K562 (cell line): Measurements from ENCODE around the gene HIP1R. TPM values are rescaled to one million over a fixed set of nuclear protein-coding genes. Genes with fewer than 3 reads are reported as not detected.

Source experiments
- ATAC-seq: fragments of 200-7000 bp; cut with Tn5 transposase; 3 replicates; pipeline ENCODE4 v1.9.1; 2020; ENCODE audit warnings: moderate library complexity
- BruUV-seq: library from RNA; stranded (reverse); fragments of 400-500 nt; replicated peaks from 2 replicates; lab custom pipeline; 2021; lab: Mats Ljungman, UMichigan
- CTCF ChIA-PET: fragments of 300-600 bp; formaldehyde crosslinking; extraction: SDS; loops from one replicate; lab custom pipeline; 2021; ENCODE audit warnings: low intra/inter-chr PET ratio; lab: Yijun Ruan, JAX
- POLR2A ChIA-PET: fragments of 300-600, 350-650 bp; sonication (Branson Sonifier 250); formaldehyde crosslinking; extraction: SDS; loops from one replicate; lab custom pipeline; 2021; ENCODE audit warnings: antibody characterized with exemption, inconsistent platforms; lab: Yijun Ruan, JAX
- DNase-seq, 4 experiments: peaks; one replicate each; pipeline versions ENCODE4 v3.0.0 to v3.0.0-alpha.2; 2011 to 2018; ENCODE audit warnings: low spot score in 3 of 4, mixed read lengths in 3 of 4; ENCODE audit errors: extremely low read depth in 1 of 4
- FAIRE-seq: peaks from 2 replicates; lab custom pipeline; 2011; peaks lifted over from hg19 to GRCh38; lab: Jason Lieb, UNC
- H2AFZ ChIP-seq: 2 replicates; pipeline ENCODE4 v1.6.0; 2011; ENCODE audit warnings: low read depth, low read length, control low read depth, inconsistent platforms
- H3K27ac ChIP-seq: fragments of 200-600 bp; 3 replicates; pipeline ENCODE4 v1.8.0; 2011; ENCODE audit warnings: low read depth, mild to moderate bottlenecking, control low read depth, inconsistent platforms, low read length, moderate library complexity, mixed read lengths; ENCODE audit errors: extremely low read depth
- H3K27me3 ChIP-seq, 2 experiments: fragments of 300-600 bp in 1 of 2; 2 replicates in 1 of 2; 3 replicates in 1 of 2; pipeline versions ENCODE4 v1.6.0 to v1.8.0; 2011; ENCODE audit warnings: inconsistent platforms in 2 of 2, low read length in 2 of 2, mild to moderate bottlenecking in 1 of 2, mixed read lengths in 1 of 2, moderate library complexity in 1 of 2; ENCODE audit not compliant: control insufficient read depth in 2 of 2, insufficient read depth in 2 of 2
- H3K36me3 ChIP-seq: fragments of 300-600 bp; 3 replicates; pipeline ENCODE4 v1.8.0; 2011; ENCODE audit warnings: mild to moderate bottlenecking, low read length, inconsistent platforms; ENCODE audit not compliant: control insufficient read depth, insufficient read depth
- H3K4me1 ChIP-seq, 2 experiments: fragments of 200-600 bp in 1 of 2; replicated peaks in 1 of 2; 2 replicates in 1 of 2; 3 replicates in 1 of 2; pipeline versions ENCODE4 v1.5.1 to v1.8.0; 2011; ENCODE audit warnings: inconsistent platforms in 2 of 2, low read length in 2 of 2, mild to moderate bottlenecking in 1 of 2, mixed read lengths in 1 of 2, moderate library complexity in 1 of 2; ENCODE audit not compliant: control insufficient read depth in 2 of 2, insufficient read depth in 2 of 2
- H3K4me2 ChIP-seq: 2 replicates; pipeline ENCODE4 v1.6.1; 2011; ENCODE audit warnings: low read length, control low read depth, inconsistent platforms, mixed read lengths; ENCODE audit not compliant: insufficient read depth
- H3K4me3 ChIP-seq: fragments of 200-600 bp; sonication (generic), shearing (Covaris generic); 2 replicates; pipeline ENCODE4 v1.5.1; 2016; ENCODE audit warnings: control low read depth, inconsistent platforms
- H3K79me2 ChIP-seq: fragments of 200-600 bp; 3 replicates; pipeline ENCODE4 v1.8.0; 2011; ENCODE audit warnings: low read length, inconsistent platforms; ENCODE audit not compliant: control insufficient read depth, insufficient read depth
- H3K9ac ChIP-seq, 2 experiments: 2 replicates each; pipeline versions ENCODE4 v1.6.0 to v1.6.1; 2011; ENCODE audit warnings: low read depth in 2 of 2, low read length in 2 of 2, control low read depth in 1 of 2, inconsistent platforms in 1 of 2, mild to moderate bottlenecking in 1 of 2, mixed read lengths in 1 of 2; ENCODE audit not compliant: insufficient read depth in 1 of 2
- H3K9me1 ChIP-seq: one replicate; pipeline ENCODE4 v1.6.0; 2011; ENCODE audit warnings: inconsistent platforms, mild to moderate bottlenecking, low read length, moderate library complexity; ENCODE audit not compliant: control insufficient read depth, insufficient read depth
- H3K9me3 ChIP-seq: replicated peaks from 2 replicates; pipeline ENCODE4 v1.5.1; 2011; ENCODE audit warnings: low read depth, low read length, inconsistent platforms; ENCODE audit not compliant: control insufficient read depth, insufficient read depth
- H4K20me1 ChIP-seq: replicated peaks from 2 replicates; pipeline ENCODE4 v1.6.1; 2011; ENCODE audit warnings: low read length, inconsistent platforms, mixed read lengths; ENCODE audit not compliant: control insufficient read depth, insufficient read depth
- CXXC5 ChIP-seq: fragments of 250-450 bp; sonication (Bioruptor Pico); IDR thresholded peaks from 2 replicates; pipeline ENCODE4 v1.8.0; 2022; ENCODE audit warnings: inconsistent platforms, mild to moderate bottlenecking, moderate library complexity
- GABPA ChIP-seq: fragments of 200-800 bp; sonication (Bioruptor generic); conservative IDR thresholded peaks from 2 replicates; pipeline ENCODE4 v1.6.1; 2016; ENCODE audit warnings: low read depth, missing genetic modification characterization, missing compliant biosample characterization
- MGA ChIP-seq: fragments of 450-650 bp; IDR thresholded peaks from 2 replicates; pipeline ENCODE4 v1.6.1; 2016; ENCODE audit warnings: mild to moderate bottlenecking, moderate library complexity
- PHF8 ChIP-seq: fragments of 200-600 bp; sonication (generic); IDR thresholded peaks from 2 replicates; pipeline ENCODE4 v1.6.1; 2012; ENCODE audit warnings: mixed run types, mild to moderate bottlenecking, inconsistent platforms, low read length, moderate library complexity, borderline replicate concordance
- RB1 ChIP-seq: fragments of 450-650 bp; IDR thresholded peaks from 2 replicates; pipeline ENCODE4 v1.6.1; 2017; ENCODE audit warnings: low read depth, mild to moderate bottlenecking
- WGBS: fragments of 100-300 bp; shearing (Covaris generic); methylation state at CpG from one replicate; pipeline ENCODE4 v1.1.6; 2016; ENCODE audit warnings: low coverage, mixed read lengths; ENCODE audit not compliant: insufficient coverage; ENCODE audit errors: missing lambda C conversion rate; 5-methylcytosine and 5-hydroxymethylcytosine counted together
- in situ Hi-C: fragments of 300-500 bp; cut with MboI; formaldehyde crosslinking; loops from 4 replicates; pipeline ENCODE4 v1.15.0; 2018; ENCODE audit warnings: inconsistent platforms, mixed read lengths
- intact Hi-C: fragments of 100-400 bp; cut with micrococcal nuclease; formaldehyde crosslinking; loops from 2 replicates; pipeline ENCODE4 v1.14.2; 2022
- polyA plus RNA-seq, 8 experiments: library from polyadenylated mRNA; depleted of rRNA in 4 of 8; stranded (reverse) in 5 of 8; unstranded in 3 of 8; fragments of >200 nt; fragmentation: Nextera tagmentation in 2 of 8; fragmentation: Illumina TruSeq in 1 of 8; extraction: Ambion mirVana in 2 of 8; extraction: Trizol in 1 of 8; gene quantifications; 2 replicates each; pipeline versions ENCODE4 v1.2.1 to v1.2.3, GENCODE V29; 2011 to 2014; ENCODE audit warnings: inconsistent platforms in 1 of 8, missing spikeins in 1 of 8
- total RNA-seq, 7 experiments: library from RNA; depleted of rRNA in 6 of 7; stranded (reverse); fragments of >200 nt in 6 of 7; fragmentation: Illumina TruSeq in 2 of 7; extraction: Trizol in 2 of 7; gene quantifications; 2 replicates each; pipeline versions ENCODE4 v1.2.1 to v1.2.3, GENCODE V29; 2011 to 2021; ENCODE audit warnings: low replicate concordance in 1 of 7
- TF ChIP-seq, protein P1 (sequence below): fragments of 450-650 bp; formaldehyde crosslinking; IDR thresholded peaks from 2 replicates; pipeline ENCODE4 v1.4.0; 2020; ENCODE audit warnings: mild to moderate bottlenecking, mixed read lengths

Gene HIP1R
- total and polyA plus RNA-seq, 9 of the 15 experiments (the other 6 are each of a cell fraction or from before 2014, with no cell fraction given) = 0.15 to 31.0 (median 14.2) TPM

GRCh38 chr12:122835750-122836026 lies 431 bp downstream of the HIP1R start:
- intact Hi-C loops (no loop called here), in situ Hi-C loops (no loop called here)
- no peaks in the 10 kb centered on the region for H3K9me3 ChIP-seq
- H2AFZ ChIP-seq = peak overlapping the region; percentile 63
- peaks cover 2% of the 10 kb centered on the region; the same call in 2 of the 3 replicates for H3K36me3 ChIP-seq
- DNase-seq = peak; percentile 44 to 87 (median 80)
- 0% methylated on average over 1 of the region's 43 CpGs for WGBS
- H3K4me3 ChIP-seq = peak overlapping the region; percentile 60
- no TSS peak for BruUV-seq
- H3K9me1 ChIP-seq = no peaks in the 10 kb centered on the region
- ChIA-PET CTCF (interaction anchor here (0.8 kb wide), 1 partner anchor 42 kb away, joined by 3 read pairs; no protein-coding TSS in a partner anchor), POLR2A (interaction anchor here (0.6 to 1.5 kb wide), 3 partner anchors 16 to 983 kb away, joined by 3 to 4 read pairs (median 3); partner anchors contain the start of genes MPHOSPH9 and MTRFR)
- no peak for FAIRE-seq
- H4K20me1 ChIP-seq = 0 out of 2 replicates have a peak, but pooled peaks cover 10% of the 10 kb centered on the region
- H3K79me2 ChIP-seq = peaks cover 19% of the 10 kb centered on the region
- H3K4me1 ChIP-seq = peaks cover 21 to 26% of the 10 kb centered on the region in 2 experiments
- peak overlapping the region; percentile 50; the same call in 1 of the 3 replicates for H3K27ac ChIP-seq
- no peaks in the 10 kb centered on the region for H3K27me3 ChIP-seq
- peak; percentile 69 for ATAC-seq
- peak overlapping the region; percentile 56 to 92; a peak in 3 of 4 replicates for H3K9ac ChIP-seq
- peak overlapping the region; percentile 83; the same call in 1 of the 2 replicates for H3K4me2 ChIP-seq
- peak; percentile 73 for TF ChIP-seq GABPA (tag)
- TF ChIP-seq MGA = no peak
- TF ChIP-seq, protein P1, sequence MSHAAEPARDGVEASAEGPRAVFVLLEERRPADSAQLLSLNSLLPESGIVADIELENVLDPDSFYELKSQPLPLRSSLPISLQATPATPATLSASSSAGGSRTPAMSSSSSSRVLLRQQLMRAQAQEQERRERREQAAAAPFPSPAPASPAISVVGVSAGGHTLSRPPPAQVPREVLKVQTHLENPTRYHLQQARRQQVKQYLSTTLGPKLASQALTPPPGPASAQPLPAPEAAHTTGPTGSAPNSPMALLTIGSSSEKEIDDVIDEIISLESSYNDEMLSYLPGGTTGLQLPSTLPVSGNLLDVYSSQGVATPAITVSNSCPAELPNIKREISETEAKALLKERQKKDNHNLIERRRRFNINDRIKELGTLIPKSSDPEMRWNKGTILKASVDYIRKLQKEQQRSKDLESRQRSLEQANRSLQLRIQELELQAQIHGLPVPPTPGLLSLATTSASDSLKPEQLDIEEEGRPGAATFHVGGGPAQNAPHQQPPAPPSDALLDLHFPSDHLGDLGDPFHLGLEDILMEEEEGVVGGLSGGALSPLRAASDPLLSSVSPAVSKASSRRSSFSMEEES (CRISPR knock-in tag) = no peak
- TF ChIP-seq PHF8 = peak; percentile 3; the same call in 1 of the 2 replicates
- peak; percentile 32; the same call in 1 of the 2 replicates for TF ChIP-seq CXXC5 (CRISPR knock-in tag)
- 0 out of 2 replicates have a peak, but pooled peaks have one; percentile 4 for TF ChIP-seq RB1
